ENCODE results near the gene ARL10. TPM values are rescaled to one million over a fixed set of nuclear protein-coding genes. Genes with fewer than 3 reads are reported as not detected.

The ARL10 gene
- polyA plus RNA-seq, 1 of the 3 experiments (the other 2 are of a cell fraction) = 4.6 TPM

- POLR2A ChIA-PET = no interaction called here
- no peak for DNase-seq
- WGBS (ENCODE audit: low lambda C conversion rate) = 96% methylated on average over 3 of the region's 5 CpGs
Measured at GRCh38 chr5:176410486-176411180, 45.3 kb downstream of the ARL10 start.

More at GRCh38 chr5:176410486-176411180, 45.3 kb downstream of the ARL10 start:
- Histone ChIP-seq H3K4me3 (ENCODE audit: low read depth in 2 of 2, low read length in 1 of 2) (no peak overlapping the region), H3F3A (replicated peaks; ENCODE audit: insufficient read depth) (no peaks in the 10 kb centered on the region), H3K9me2 (no peaks in the 10 kb centered on the region), H3K36me3 (replicated peaks in 1 of 2; ENCODE audit: control insufficient read depth in 1 of 2, insufficient read depth in 2 of 2, low read length in 1 of 2) (peaks cover 0 to 9% of the 10 kb centered on the region in 2 experiments), H3K79me2 (ENCODE audit: insufficient read depth) (peaks cover 18% of the 10 kb centered on the region; the same call in 1 of the 2 replicates), H3K4me1 (ENCODE audit: control insufficient read depth in 1 of 2, insufficient read depth in 2 of 2, low read depth in 1 of 2, low read length in 1 of 2) (peaks cover 0 to 4% of the 10 kb centered on the region in 2 experiments; a peak in 2 of 4 replicates), H4K20me1 (ENCODE audit: insufficient read depth) (no peaks in the 10 kb centered on the region), H3K9me3 (no peaks in the 10 kb centered on the region), H3K27ac (ENCODE audit: low read depth in 2 of 2, low read length in 1 of 2) (no peak overlapping the region), H3K27me3 (ENCODE audit: insufficient read depth) (no peaks in the 10 kb centered on the region), H3K4me2 (no peak overlapping the region), H3K9ac (no peak overlapping the region), H2AFZ (ENCODE audit: low read depth) (no peak overlapping the region)
- CTCF ChIA-PET = interaction anchor here (1.2 kb wide), 1 partner anchor 37 kb away, joined by 5 read pairs; no protein-coding TSS in a partner anchor
- TF ChIP-seq MXI1 (IDR thresholded peaks at IDR 0.05; ENCODE audit: low read depth, low read length) = no peak
- no peak for TF ChIP-seq RFX5 (IDR thresholded peaks at IDR 0.05; ENCODE audit: low read length)
- TF ChIP-seq YY1 (IDR thresholded peaks at IDR 0.05; ENCODE audit: low read depth) = no peak
- no peak for TF ChIP-seq ZBTB33 (IDR thresholded peaks at IDR 0.05; ENCODE audit: borderline replicate concordance, low read depth)
- TF ChIP-seq REST (IDR thresholded peaks at IDR 0.05; ENCODE audit: low read depth, low read length) = no peak
- TF ChIP-seq, protein P1, sequence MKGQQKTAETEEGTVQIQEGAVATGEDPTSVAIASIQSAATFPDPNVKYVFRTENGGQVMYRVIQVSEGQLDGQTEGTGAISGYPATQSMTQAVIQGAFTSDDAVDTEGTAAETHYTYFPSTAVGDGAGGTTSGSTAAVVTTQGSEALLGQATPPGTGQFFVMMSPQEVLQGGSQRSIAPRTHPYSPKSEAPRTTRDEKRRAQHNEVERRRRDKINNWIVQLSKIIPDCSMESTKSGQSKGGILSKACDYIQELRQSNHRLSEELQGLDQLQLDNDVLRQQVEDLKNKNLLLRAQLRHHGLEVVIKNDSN (IDR thresholded peaks at IDR 0.05; ENCODE audit: borderline replicate concordance, low read depth) = no peak
- TF ChIP-seq CTCF (IDR thresholded peaks at IDR 0.05) = no peak

All from SK-N-SH (cell line).